Right atrium auricular region (tissue), 2 donors: Measurements from ENCODE around the gene THSD7B. TPM values are rescaled to one million over a fixed set of nuclear protein-coding genes. Genes with fewer than 3 reads are reported as not detected.
"Not testable (repeated sequence)": the region's sequence is repeated elsewhere in the genome, so short reads cannot be mapped to it uniquely, and the experiment has no call there.

Experiments used
- DNase-seq: peaks from one replicate; pipeline ENCODE4 v3.0.0-alpha.2; 2019; ENCODE audit warnings: low spot score
- H3K27ac ChIP-seq, 2 donors: fragments of 200-600 bp; sonication (generic); 1 replicate in 1 of 2; 2 replicates in 1 of 2; pipeline ENCODE4 v1.5.1; 2016 to 2019
- H3K27me3 ChIP-seq, 2 donors: fragments of 200-600 bp; sonication (generic); one replicate each; pipeline versions ENCODE4 v1.5.1 to v1.6.0; 2017 to 2019
- H3K36me3 ChIP-seq: fragments of 200-600 bp; sonication (generic); one replicate; pipeline ENCODE4 v1.5.1; 2016
- H3K4me1 ChIP-seq, 2 donors: fragments of 200-600 bp; sonication (generic); one replicate each; pipeline versions ENCODE4 v1.5.1 to v1.6.0; 2017 to 2019
- H3K4me3 ChIP-seq, 2 donors: fragments of 200-600 bp; sonication (generic); 1 replicate in 1 of 2; 2 replicates in 1 of 2; pipeline ENCODE4 v1.5.1; 2017 to 2019; ENCODE audit warnings: mild to moderate bottlenecking in 1 of 2, moderate library complexity in 1 of 2
- H3K9me3 ChIP-seq, 2 donors: fragments of 200-600 bp; sonication (generic); one replicate each; pipeline ENCODE4 v1.5.1; 2019
- total RNA-seq, 2 donors: library from RNA; depleted of rRNA; stranded (reverse); fragments of >200 nt; gene quantifications; one replicate each; pipeline ENCODE4 v1.1.0, GENCODE V29; 2016
- TF ChIP-seq, protein P1 (sequence below), 2 donors: fragments of 200-600 bp; sonication (generic); IDR thresholded peaks; one replicate each; pipeline ENCODE4 v1.5.1; 2019; ENCODE audit warnings: antibody characterized with exemption in 2 of 2

THSD7B gene
- total RNA-seq, 2 donors from 2014 or later, result 0.07 to 0.08 TPM

DNA sequence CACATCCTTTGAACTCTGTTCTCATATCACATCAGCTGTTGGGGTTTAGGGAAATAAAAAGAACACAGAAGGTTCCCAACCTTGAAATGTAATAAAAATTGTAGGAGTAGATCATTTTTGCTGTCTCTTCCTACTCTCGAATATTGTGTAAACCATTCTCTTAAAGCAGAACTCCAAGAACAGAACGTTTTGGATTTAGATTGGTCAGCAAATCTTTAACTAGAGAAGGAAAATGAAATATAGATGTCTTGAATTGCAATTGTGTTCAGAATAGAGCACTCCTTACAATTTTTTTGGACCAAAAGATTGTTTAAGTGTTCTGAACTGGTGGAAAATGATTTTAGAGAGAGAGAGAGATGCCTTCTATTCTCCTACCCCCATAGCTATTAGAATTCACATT lies 23.9 kb upstream of the THSD7B start:
- no peak overlapping the region for H3K4me3 ChIP-seq
- H3K4me1 ChIP-seq, result peaks cover 0 to 10% of the 10 kb centered on the region in 2 donors
- no peaks in the 10 kb centered on the region for H3K36me3 ChIP-seq
- no peak for DNase-seq
- H3K27ac ChIP-seq, result no peak overlapping the region
- no peaks in the 10 kb centered on the region for H3K27me3 ChIP-seq
- no peaks in the 10 kb centered on the region for H3K9me3 ChIP-seq
- TF ChIP-seq, protein P1, sequence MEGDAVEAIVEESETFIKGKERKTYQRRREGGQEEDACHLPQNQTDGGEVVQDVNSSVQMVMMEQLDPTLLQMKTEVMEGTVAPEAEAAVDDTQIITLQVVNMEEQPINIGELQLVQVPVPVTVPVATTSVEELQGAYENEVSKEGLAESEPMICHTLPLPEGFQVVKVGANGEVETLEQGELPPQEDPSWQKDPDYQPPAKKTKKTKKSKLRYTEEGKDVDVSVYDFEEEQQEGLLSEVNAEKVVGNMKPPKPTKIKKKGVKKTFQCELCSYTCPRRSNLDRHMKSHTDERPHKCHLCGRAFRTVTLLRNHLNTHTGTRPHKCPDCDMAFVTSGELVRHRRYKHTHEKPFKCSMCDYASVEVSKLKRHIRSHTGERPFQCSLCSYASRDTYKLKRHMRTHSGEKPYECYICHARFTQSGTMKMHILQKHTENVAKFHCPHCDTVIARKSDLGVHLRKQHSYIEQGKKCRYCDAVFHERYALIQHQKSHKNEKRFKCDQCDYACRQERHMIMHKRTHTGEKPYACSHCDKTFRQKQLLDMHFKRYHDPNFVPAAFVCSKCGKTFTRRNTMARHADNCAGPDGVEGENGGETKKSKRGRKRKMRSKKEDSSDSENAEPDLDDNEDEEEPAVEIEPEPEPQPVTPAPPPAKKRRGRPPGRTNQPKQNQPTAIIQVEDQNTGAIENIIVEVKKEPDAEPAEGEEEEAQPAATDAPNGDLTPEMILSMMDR (IDR thresholded peaks at IDR 0.05), result no peak

DNA sequence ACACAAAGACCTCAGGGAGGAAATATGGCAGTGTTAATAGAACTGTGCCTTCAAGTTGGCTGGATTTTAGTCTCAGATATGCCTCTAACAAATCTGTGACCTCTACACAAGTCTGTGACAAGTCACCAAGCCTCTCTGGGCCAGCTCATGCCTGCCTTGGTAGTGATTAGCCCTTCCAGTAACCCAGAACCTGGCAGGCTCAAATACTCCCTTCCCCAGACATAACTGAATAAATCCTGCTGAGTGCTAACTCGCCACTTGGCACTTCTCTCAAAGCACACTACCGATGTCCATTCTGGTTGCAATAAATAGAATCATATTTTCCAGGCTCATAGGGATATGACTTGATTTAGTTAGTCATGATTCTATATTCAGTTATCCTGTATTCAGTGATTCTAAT lies 15.3 kb upstream of the THSD7B start:
- DNase-seq, result no peak
- Histone ChIP-seq H3K27me3 (no peaks in the 10 kb centered on the region), H3K4me3 (no peak overlapping the region), H3K4me1 (no peaks in the 10 kb centered on the region), H3K27ac (no peak overlapping the region), H3K36me3 (no peaks in the 10 kb centered on the region), H3K9me3 (no peaks in the 10 kb centered on the region)
- TF ChIP-seq, protein P1 (IDR thresholded peaks at IDR 0.05), result no peak

DNA sequence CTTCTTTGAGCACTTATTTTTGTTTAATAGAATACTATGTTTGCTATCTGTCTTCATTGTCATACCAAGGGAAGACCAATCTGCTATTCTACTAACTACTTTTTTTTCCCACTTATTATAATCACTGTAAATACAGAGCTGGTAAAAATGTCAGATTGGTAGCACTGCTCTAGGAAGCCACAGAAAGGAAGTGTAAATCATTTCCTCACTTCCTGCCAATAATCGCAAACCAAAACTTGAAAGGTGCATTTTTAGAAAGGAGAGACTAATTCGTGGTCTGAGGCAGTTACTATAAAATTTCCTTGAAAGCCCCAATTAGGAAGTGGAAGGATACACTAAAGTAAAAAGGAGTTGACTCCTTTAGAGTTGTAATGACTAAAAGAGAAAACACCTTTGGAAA lies 13.9 kb upstream of the THSD7B start:
- TF ChIP-seq, protein P1 (IDR thresholded peaks at IDR 0.05), result no peak

DNA sequence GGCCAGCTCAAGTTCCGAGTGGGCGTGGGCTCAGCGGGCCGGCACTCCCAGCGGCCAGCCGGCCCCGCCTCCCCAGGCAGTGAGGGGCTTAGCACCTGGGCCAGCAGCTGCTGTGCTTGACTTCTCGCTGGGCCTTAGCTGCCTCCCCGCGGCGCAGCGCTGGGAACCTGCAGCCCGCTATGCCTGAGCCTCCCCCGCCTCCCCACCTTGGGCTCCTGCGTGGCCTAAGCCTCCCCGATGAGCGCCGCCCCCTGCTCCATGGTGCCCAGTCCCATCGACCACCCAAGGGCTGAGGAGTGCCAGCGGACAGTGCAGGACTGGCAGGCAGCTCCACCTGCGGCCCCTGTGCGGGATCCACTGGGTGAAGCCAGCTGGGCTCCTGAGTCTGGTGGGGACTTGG lies 6.8 kb upstream of the THSD7B start:
- H3K27ac ChIP-seq, H3K36me3 ChIP-seq, H3K4me1 ChIP-seq, H3K9me3 ChIP-seq, DNase-seq, H3K4me3 ChIP-seq, H3K27me3 ChIP-seq: not testable (repeated sequence)

More for the DNA sequence above, 13.9 kb upstream of the THSD7B start:
- Histone ChIP-seq H3K4me3 (no peak overlapping the region), H3K4me1 (no peaks in the 10 kb centered on the region), H3K27ac (no peak overlapping the region), H3K9me3 (no peaks in the 10 kb centered on the region), H3K27me3 (no peaks in the 10 kb centered on the region), H3K36me3 (no peaks in the 10 kb centered on the region)
- no peak for DNase-seq

DNA sequence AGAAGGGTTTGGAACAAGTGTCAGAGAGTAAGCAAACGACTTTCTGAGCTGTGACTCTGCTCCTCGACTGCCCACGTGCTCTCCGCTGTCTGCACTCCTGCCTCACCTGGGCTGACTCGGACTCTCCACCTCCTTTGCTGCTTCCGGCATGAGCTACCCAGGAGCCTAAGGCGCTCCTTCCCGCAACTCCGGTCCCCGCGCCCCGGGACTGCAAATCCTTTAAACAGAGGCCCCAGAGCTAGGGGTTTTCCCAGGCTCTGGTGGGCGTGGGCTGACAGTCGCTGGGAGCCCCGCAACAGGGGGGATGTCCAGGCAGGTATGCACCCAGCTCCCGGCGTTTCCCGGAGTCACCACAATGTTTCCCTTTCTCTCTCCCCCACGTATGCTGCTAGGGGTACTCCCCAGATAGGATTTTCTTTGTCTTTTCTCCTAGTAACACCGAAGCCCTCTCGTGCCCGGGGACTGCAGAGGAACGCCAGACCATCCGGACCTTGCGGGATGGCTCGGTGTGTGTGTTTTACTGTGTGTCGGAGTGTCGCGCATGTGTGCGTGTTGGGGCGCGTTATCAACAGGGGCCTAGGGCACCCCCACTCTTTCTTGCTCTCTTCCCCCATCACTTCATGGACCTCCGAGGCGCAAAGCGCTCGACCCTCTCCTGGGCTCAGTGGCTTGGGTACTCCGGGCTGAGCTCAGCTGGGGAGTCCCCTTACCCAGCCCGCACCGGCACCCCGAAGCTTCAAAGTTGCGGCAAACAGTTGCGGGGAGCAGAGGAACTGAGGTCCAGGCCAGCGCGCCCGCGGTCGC lies 691 bp upstream of the THSD7B start:
- H3K4me3 ChIP-seq, result peak overlapping the region; percentile 31 to 58
- no peak for DNase-seq
- peaks cover 0 to 7% of the 10 kb centered on the region in 2 donors for H3K27me3 ChIP-seq
- H3K9me3 ChIP-seq, result no peaks in the 10 kb centered on the region
- TF ChIP-seq, protein P1 (IDR thresholded peaks at IDR 0.05), result no peak
- no peak overlapping the region for H3K27ac ChIP-seq
- H3K36me3 ChIP-seq, result no peaks in the 10 kb centered on the region
- peaks cover 0 to 24% of the 10 kb centered on the region in 2 donors for H3K4me1 ChIP-seq

DNA sequence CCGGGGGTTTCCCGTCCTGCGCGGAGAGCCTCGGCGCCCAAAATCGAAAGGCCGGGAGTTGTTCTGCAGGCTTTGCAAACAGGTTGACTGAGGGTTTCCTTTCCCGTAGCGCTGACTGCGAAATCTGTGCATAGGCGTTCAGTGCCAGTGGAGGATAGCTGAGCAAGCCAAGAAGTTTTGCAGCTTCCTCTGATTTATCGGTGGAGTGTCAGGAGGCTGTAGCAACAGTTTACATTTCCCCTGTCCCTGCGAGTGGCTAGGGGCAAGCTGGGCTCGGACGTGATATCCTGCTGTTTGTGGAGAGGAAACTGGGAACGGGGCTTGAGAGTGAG lies 694 bp downstream of the THSD7B start:
- Histone ChIP-seq H3K36me3 (no peaks in the 10 kb centered on the region), H3K27me3 (peaks cover 0 to 7% of the 10 kb centered on the region in 2 donors), H3K27ac (no peak overlapping the region)

More for the DNA sequence above, 694 bp downstream of the THSD7B start:
- TF ChIP-seq, protein P1 (IDR thresholded peaks at IDR 0.05), result no peak
- peaks cover 0 to 24% of the 10 kb centered on the region in 2 donors for H3K4me1 ChIP-seq
- no peaks in the 10 kb centered on the region for H3K9me3 ChIP-seq
- peak overlapping the region; percentile 31 to 58 for H3K4me3 ChIP-seq
- no peak for DNase-seq
